Ovary (tissue), 9 donors: ENCODE measurements around the gene BACH2. TPM values are rescaled to one million over a fixed set of nuclear protein-coding genes. Genes with fewer than 3 reads are reported as not detected.

ENCODE experiments used
- DNase-seq, 5 donors: peaks; one replicate each; pipeline ENCODE4 v3.0.0-alpha.2; 2019 to 2020
- H3K27ac ChIP-seq, 2 donors: fragments of 200-600 bp; one replicate each; pipeline versions ENCODE4 v1.5.1 to v1.8.0; 2019 to 2022
- H3K27me3 ChIP-seq: fragments of 200-600 bp; one replicate; pipeline ENCODE4 v1.8.0; 2022
- H3K36me3 ChIP-seq: fragments of 200-600 bp; sonication (generic); one replicate; pipeline ENCODE4 v1.5.1; 2019
- H3K4me1 ChIP-seq: one replicate; pipeline ENCODE4 v1.8.1; 2013; ENCODE audit warnings: mild to moderate bottlenecking, moderate library complexity; ENCODE audit not compliant: insufficient read depth
- H3K4me3 ChIP-seq: fragments of 200-600 bp; sonication (generic); one replicate; pipeline ENCODE4 v1.5.1; 2017
- H3K9me3 ChIP-seq, 2 donors: fragments of 200-600 bp in 1 of 2; sonication (generic) in 1 of 2; one replicate each; pipeline versions ENCODE4 v1.5.1 to v1.8.1; 2013 to 2019; ENCODE audit warnings: mild to moderate bottlenecking in 1 of 2, moderate library complexity in 1 of 2
- CTCF ChIP-seq, 3 donors: fragments of 450-650 bp in 2 of 3; fragments of 200-600 bp in 1 of 3; IDR thresholded peaks; one replicate each; pipeline versions ENCODE4 v1.5.1 to v1.8.0; 2016 to 2022; ENCODE audit warnings: antibody characterized with exemption in 3 of 3, mild to moderate bottlenecking in 1 of 3
- EP300 ChIP-seq: sonication (generic); formaldehyde crosslinking; IDR thresholded peaks from one replicate; pipeline ENCODE4 v1.6.1; 2017; ENCODE audit warnings: antibody characterized with exemption
- POLR2A ChIP-seq: fragments of 450-650 bp; IDR thresholded peaks from one replicate; pipeline ENCODE4 v1.6.1; 2017; ENCODE audit warnings: antibody characterized with exemption, mild to moderate bottlenecking, moderate library complexity
- WGBS, 3 donors: extraction: QIAGEN DNeasy Blood & Tissue Kit in 1 of 3; methylation state at CpG; one replicate each; pipeline versions ENCODE4 v1.1.5 to v1.1.7; 2013 to 2017; 5-methylcytosine and 5-hydroxymethylcytosine counted together
- intact Hi-C, 4 donors: fragments of 100-400 bp; cut with DNase I; formaldehyde crosslinking; loops; one replicate each; pipeline versions ENCODE4 v1.11.0 to v1.15.1; 2022 to 2023
- polyA plus RNA-seq, 2 donors: library from polyadenylated mRNA; stranded (reverse); fragments of 200-250 nt in 1 of 2; fragments of 350-450 nt in 1 of 2; fragmentation: Illumina TruSeq in 1 of 2; extraction: RNeasy Lipid Tissue Mini Kit (QIAGEN cat#74804) in 1 of 2; gene quantifications; one replicate each; pipeline ENCODE4 v1.2.3, GENCODE V29; 2013 to 2014
- total RNA-seq, 7 donors: library from RNA; depleted of rRNA in 2 of 7; stranded (reverse); fragments of >200 nt in 2 of 7; fragmentation: NEBNext Ultra II Directional in 3 of 7; extraction: Animal tissue kit (Norgen Biotek cat#: 25700) in 3 of 7; gene quantifications; one replicate each; pipeline versions ENCODE4 v1.1.0 to v1.2.4, GENCODE V29; 2016 to 2023
- donor health status: DM: no; HTN: no; CAD: no; lungs with moderate emphysema.
- donor health status: DM: no; HTN: no; CAD: no.
- donor health status: Bipolar disorder and iron deficiency.
- donor health status: DM: yes; HTN: yes; CAD: no.
- donor health status: DM: no; HTN: no; CAD: no.
- donor health status: DM: yes; HTN: yes; CAD: no.

The BACH2 gene
- total and polyA plus RNA-seq, 9 donors, result 2.6 to 19.2 (median 10.5) TPM

- WGBS, 3 donors, result 81 to 89% (median 82%) methylated on average over 2 of the region's 2 CpGs
- H3K27ac ChIP-seq, result no peak overlapping the region
- H3K4me3 ChIP-seq, result no peak overlapping the region
- TF ChIP-seq POLR2A (no peak), CTCF (IDR thresholded peaks at IDR 0.05) (no peak), EP300 (no peak)
- no peaks in the 10 kb centered on the region for H3K4me1 ChIP-seq
- no peaks in the 10 kb centered on the region for H3K27me3 ChIP-seq
- no peak for DNase-seq
- H3K36me3 ChIP-seq, result no peaks in the 10 kb centered on the region
- intact Hi-C loops, result no loop called here
- no peaks in the 10 kb centered on the region for H3K9me3 ChIP-seq
Observed at GRCh38 chr6:89925826-89926225, 370.8 kb downstream of the BACH2 start.

GRCh38 chr6:89924231-89924630, 372.4 kb downstream of the BACH2 start:
- no peaks in the 10 kb centered on the region for H3K27me3 ChIP-seq
- no peak overlapping the region for H3K4me3 ChIP-seq
- H3K9me3 ChIP-seq, result no peaks in the 10 kb centered on the region
- H3K27ac ChIP-seq, result no peak overlapping the region
- 67 to 73% (median 70%) methylated on average over 5 of the region's 5 CpGs for WGBS, 3 donors
- no peaks in the 10 kb centered on the region for H3K4me1 ChIP-seq
- DNase-seq, result no peak
- no peaks in the 10 kb centered on the region for H3K36me3 ChIP-seq
- intact Hi-C loops, result no loop called here
- TF ChIP-seq EP300, result no peak
- TF ChIP-seq POLR2A, result no peak
- no peak for TF ChIP-seq CTCF (IDR thresholded peaks at IDR 0.05)

- WGBS, 3 donors, result 90 to 95% (median 92%) methylated on average over 10 of the region's 10 CpGs
- intact Hi-C loops, result no loop called here
Observed at GRCh38 chr6:89921691-89922090, 375.0 kb downstream of the BACH2 start.

GRCh38 chr6:89921197-89921596, 375.4 kb downstream of the BACH2 start:
- Histone ChIP-seq H3K4me1 (no peaks in the 10 kb centered on the region), H3K36me3 (no peaks in the 10 kb centered on the region), H3K9me3 (no peaks in the 10 kb centered on the region), H3K4me3 (no peak overlapping the region), H3K27ac (no peak overlapping the region), H3K27me3 (no peaks in the 10 kb centered on the region)
- intact Hi-C loops, result no loop called here
- TF ChIP-seq EP300, result no peak
- no peak for TF ChIP-seq CTCF (IDR thresholded peaks at IDR 0.05)
- TF ChIP-seq POLR2A, result no peak
- no peak for DNase-seq
- 65 to 76% (median 74%) methylated on average over 6 of the region's 6 CpGs for WGBS, 3 donors

More at GRCh38 chr6:89921691-89922090, 375.0 kb downstream of the BACH2 start:
- no peak for TF ChIP-seq EP300
- no peak for TF ChIP-seq CTCF (IDR thresholded peaks at IDR 0.05)
- no peak for TF ChIP-seq POLR2A
- H3K36me3 ChIP-seq, result no peaks in the 10 kb centered on the region
- no peak overlapping the region for H3K27ac ChIP-seq
- H3K4me1 ChIP-seq, result no peaks in the 10 kb centered on the region
- no peak for DNase-seq
- H3K4me3 ChIP-seq, result no peak overlapping the region
- no peaks in the 10 kb centered on the region for H3K27me3 ChIP-seq
- H3K9me3 ChIP-seq, result no peaks in the 10 kb centered on the region
